Stimulated activated CD4-positive, alpha-beta T cell treated with anti-CD3 and anti-CD28 coated beads, Interleukin-2, amount 100 ng/mL, for 4 hours (primary cell): ENCODE data around the gene PIAS4.

Experiments used
- DNase-seq: peaks from one replicate; pipeline ENCODE4 v3.0.0-alpha.2; 2020; ENCODE audit warnings: low read depth

The PIAS4 gene

GRCh38 chr19:3977242-3978143 lies 30.0 kb upstream of the PIAS4 start:
- DNase-seq, result no peak

- DNase-seq, result no peak
Observed at GRCh38 chr19:3978145-3978544, 29.4 kb upstream of the PIAS4 start.

- no peak for DNase-seq
Observed at GRCh38 chr19:3979289-3979673, 28.3 kb upstream of the PIAS4 start.

GRCh38 chr19:3979674-3980352 lies 27.7 kb upstream of the PIAS4 start:
- no peak for DNase-seq

DNA sequence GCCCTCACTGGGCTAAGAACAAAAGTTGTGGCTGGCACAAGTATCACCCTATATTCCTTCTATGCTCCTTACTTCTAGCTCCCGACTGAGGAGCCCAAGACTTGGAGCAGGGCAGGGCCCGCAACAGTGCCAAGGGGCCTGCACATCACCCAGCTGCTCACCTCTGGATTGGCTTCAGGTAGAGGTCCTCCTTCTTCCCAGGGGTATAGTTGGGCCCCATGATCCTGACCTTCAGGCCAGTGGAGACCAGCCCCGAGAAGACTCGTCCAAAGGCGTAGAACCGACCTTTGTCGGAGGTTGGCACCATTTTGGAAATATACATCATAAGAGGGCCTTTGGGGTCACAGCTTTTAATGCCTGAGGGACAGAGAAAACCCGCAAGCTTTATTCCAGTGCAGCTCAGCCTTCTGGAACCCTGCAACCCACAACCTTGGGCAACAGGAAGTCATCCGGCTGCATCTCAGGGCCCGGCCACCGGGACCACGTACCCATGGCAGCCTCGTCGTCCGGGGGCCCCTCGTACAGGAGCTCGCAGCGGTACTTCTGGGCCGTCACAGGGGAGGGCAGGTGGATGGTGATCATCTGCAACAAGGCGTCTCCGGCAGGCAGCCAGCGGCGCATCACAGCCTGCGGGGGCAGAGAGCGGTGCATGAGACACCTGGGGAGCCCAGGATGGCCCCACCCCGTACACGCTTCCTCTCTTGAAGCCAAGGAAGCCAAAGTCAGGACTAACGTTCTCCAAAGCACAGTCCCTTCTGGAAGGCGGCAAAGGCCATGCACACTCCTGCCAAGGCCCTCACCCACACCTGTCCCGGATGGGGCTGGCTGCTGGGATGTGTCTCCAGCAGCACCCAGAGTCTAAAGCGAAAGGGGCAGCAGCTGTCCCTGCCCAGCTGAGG lies 26.9 kb upstream of the PIAS4 start:
- DNase-seq, result no peak

DNA sequence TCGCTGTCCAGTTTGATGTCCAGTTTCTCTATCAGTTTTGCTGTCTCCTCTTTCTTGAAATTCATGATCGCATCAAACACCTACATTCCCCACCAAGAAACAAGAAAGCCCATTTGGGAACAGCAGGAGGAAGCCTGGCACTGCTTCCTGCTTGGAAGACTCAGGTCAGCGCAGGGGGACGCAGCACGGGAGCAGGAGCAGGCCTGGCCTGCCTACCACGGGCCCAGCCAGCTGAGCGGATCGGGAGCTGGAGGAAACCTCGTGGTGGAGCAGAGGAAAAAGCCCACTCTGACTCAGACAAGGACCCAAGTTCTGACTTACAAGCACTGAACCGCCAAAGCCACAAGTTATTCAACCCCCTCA lies 26.2 kb upstream of the PIAS4 start:
- no peak for DNase-seq

DNA sequence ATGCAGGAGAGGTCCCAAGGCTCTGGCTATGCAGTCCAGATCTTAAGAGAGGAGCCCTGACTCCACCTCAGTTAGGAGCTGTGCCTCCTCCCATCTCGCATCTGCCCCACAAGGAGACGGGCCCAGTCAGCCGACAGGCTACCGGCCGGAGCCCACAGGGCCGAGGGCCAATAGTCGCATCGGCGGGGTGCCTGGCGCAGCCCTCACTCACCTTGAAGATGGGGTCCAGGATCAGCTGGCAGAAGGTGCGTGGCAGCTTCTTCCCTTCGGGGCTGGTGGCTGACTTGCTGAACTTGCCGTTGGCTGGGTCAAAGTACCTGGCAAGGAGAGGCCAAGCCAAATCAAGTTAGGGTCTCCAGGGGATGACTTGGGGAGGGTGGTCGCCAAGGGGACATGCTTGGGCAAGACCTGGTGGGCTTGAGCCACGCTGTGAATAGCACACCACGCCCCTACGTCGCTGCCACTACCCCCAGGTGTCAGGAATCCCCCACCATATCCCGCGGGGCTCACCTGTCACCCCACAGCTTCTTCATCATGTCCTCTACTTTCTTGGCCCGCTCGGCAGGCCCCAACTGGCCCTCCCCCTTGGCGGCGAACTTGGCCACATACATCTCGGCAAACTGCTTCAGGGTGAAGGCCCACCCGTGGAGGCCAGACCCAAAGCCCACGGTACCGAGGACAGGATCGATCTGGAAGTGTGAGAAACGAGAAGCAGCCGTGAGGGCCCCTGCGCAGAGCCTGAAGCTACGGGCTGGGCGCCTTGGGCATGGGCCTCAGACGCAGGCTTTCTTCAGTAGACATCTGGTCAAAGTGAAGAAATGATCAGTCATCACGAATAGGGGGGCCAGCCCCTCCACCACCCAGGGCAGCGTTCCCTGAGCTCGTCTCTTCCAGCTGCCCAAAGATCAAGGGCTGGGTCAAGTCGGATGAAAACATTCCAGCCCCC lies 25.5 kb upstream of the PIAS4 start:
- DNase-seq, result no peak

DNA sequence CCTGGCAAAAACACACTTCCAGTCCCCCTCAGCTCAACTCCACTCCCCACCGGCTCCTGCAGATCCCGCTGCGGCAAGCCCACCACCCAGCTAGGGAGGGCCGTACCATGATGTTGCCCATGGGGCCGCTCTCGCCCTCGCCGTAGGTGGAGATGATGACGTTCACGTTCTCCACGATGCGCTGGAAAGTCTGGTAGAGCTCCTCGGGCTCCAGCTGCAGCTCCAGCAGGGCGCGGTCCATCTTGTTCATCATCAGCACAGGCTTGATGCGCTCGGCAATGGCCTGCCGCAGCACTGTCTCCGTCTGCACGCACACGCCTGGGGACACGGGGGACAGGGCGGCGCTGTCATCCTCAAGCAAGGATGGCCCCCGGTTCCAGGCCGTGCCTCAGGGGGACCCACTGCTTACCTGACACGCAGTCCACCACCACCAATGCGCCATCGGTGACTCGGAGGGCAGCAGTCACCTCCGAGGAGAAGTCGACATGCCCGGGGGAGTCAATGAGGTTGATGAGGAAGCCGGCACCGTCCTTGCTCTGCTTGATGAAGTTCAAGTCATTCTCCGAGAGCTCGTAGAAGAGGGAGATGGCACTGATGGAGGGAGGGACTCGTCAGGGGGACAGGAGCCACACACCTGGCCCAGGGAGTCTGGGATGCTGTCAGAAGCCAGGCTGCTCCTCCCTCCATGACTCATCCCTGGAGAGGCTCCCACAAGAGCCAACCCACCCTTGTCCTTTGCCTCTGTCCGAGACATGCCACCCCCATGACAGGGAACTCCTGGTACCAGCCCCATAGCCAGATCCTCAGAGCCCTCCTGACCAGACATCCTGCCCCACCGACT lies 24.6 kb upstream of the PIAS4 start:
- DNase-seq, result no peak

- no peak for DNase-seq
Observed at GRCh38 chr19:3983542-3983914, 24.0 kb upstream of the PIAS4 start.

GRCh38 chr19:3983936-3984583 lies 23.5 kb upstream of the PIAS4 start:
- no peak for DNase-seq

GRCh38 chr19:3984584-3984907 lies 23.0 kb upstream of the PIAS4 start:
- DNase-seq, result no peak

- peak; percentile 86 for DNase-seq
Observed at GRCh38 chr19:3984908-3985642, 22.5 kb upstream of the PIAS4 start, which contains the start of gene EEF2. Gene EEF2 (minus strand): TSS chr19:3985463. CDS start chr19:3985380, 83 bp downstream.

GRCh38 chr19:3985643-3986259 lies 21.8 kb upstream of the PIAS4 start:
- no peak for DNase-seq

DNA sequence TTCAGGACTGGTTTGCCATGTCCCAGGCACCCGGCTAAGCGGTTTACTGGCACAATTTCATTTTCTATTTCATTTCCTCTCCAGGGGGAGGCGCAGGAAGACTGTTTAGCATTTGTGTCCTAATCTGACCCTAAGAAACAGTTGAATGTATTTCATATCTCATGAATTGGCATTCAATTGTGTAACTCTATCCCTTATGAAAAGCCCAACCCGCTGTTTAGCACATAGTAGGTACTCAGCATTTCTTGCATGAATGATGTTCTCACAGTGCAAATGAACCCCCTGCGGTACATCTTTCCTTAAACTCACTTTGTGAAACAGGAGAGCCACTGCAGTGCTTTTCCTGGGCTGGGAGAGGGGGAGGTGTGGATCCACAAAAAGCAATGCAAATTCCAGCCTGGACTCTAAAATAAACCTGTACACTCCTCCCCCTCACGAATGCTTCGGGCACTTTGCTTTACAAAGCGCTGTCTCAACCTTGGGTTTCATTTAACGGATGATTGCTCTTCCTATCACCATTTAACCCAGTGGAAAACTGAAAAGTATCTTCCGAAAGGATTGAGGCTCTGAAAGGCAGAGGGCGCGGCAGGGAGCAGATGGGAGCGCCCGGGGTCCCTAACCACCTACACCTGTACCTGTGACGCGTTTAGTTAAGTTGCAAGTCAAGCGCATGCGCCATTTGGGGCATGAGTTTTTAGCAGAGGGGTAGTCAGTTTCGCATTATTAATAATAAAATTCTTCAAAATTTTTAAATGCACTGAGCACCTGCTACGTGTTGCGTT lies 21.1 kb upstream of the PIAS4 start:
- peak; percentile 56 for DNase-seq

- peak; percentile 81 for DNase-seq
Observed at GRCh38 chr19:3987619-3988371, 19.7 kb upstream of the PIAS4 start.

- no peak for DNase-seq
Observed at GRCh38 chr19:3990815-3991117, 16.8 kb upstream of the PIAS4 start.

DNA sequence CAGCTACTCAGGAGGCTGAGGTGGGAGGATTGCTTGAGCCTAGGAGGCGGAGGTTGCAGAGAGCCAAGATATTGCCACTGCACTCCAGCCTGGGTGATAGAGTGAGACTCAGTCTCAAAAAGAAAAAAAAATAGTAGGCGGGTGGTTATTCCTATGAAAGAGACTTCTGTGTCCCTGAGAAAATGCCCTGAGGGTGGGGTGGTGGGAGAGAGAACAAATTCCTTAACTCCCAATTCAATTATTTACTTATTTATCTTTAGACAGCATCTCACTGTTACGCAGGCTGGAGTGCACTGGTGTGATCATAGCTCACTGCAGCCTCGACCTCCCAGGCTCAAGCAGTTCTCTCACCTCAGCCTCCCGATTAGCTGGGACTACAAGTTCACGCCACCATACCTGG lies 11.9 kb upstream of the PIAS4 start:
- no peak for DNase-seq
